PC-9 (cell line): ENCODE results near the gene DGKG.

Experiments
- EZH2 ChIP-seq: fragments of 200-600 bp; sonication (generic); IDR thresholded peaks from 2 replicates; pipeline ENCODE4 v1.8.0; 2017; ENCODE audit warnings: antibody characterized with exemption, low read depth
- TF ChIP-seq, protein P1 (sequence below): fragments of 200-600 bp; sonication (generic); conservative IDR thresholded peaks from 2 replicates; pipeline ENCODE4 v1.6.1; 2017; ENCODE audit warnings: mixed run types, antibody characterized with exemption, mild to moderate bottlenecking, moderate library complexity

DNA sequence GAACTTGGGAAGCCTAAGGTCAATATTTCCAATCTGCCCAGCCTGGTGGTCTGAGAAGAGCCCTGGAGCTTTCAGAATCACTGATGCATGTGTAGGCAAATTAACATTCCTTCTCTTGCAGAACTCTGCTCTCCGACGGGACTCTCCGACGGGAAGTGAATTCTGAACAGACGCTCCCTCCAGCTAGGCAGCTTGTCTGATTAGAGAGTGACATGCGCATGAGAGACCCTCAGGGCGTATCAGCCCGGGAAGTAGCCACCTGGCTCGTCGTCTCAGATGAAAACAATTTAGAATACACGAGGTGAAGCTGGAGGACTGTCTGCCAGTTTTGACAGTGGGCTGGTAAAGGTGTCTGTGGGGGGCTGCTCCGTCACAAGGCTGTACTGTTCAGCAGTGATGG lies 103.1 kb downstream of the DGKG start:
- TF ChIP-seq, protein P1, sequence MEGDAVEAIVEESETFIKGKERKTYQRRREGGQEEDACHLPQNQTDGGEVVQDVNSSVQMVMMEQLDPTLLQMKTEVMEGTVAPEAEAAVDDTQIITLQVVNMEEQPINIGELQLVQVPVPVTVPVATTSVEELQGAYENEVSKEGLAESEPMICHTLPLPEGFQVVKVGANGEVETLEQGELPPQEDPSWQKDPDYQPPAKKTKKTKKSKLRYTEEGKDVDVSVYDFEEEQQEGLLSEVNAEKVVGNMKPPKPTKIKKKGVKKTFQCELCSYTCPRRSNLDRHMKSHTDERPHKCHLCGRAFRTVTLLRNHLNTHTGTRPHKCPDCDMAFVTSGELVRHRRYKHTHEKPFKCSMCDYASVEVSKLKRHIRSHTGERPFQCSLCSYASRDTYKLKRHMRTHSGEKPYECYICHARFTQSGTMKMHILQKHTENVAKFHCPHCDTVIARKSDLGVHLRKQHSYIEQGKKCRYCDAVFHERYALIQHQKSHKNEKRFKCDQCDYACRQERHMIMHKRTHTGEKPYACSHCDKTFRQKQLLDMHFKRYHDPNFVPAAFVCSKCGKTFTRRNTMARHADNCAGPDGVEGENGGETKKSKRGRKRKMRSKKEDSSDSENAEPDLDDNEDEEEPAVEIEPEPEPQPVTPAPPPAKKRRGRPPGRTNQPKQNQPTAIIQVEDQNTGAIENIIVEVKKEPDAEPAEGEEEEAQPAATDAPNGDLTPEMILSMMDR: no peak
- no peak for TF ChIP-seq EZH2
